Fibroblast of lung (primary cell): ENCODE data around the gene NHERF1. TPM values are rescaled to one million over a fixed set of nuclear protein-coding genes. Genes with fewer than 3 reads are reported as not detected.

Experiments
- DNase-seq, 2 donors: peaks; one replicate each; pipeline versions ENCODE4 v3.0.0 to v3.0.0-alpha.2; 2010; ENCODE audit warnings: low read depth in 2 of 2
- H2AFZ ChIP-seq: 2 replicates; pipeline ENCODE4 v1.5.1; 2012; ENCODE audit warnings: low read length, control low read depth, inconsistent platforms
- H3K27ac ChIP-seq: 2 replicates; pipeline ENCODE4 v1.5.1; 2011; ENCODE audit warnings: low read length, control low read depth; ENCODE audit not compliant: insufficient read depth
- H3K27me3 ChIP-seq: 2 replicates; pipeline ENCODE4 v1.5.1; 2011; ENCODE audit warnings: mild to moderate bottlenecking, low read length; ENCODE audit not compliant: control insufficient read depth, insufficient read depth
- H3K36me3 ChIP-seq: 2 replicates; pipeline ENCODE4 v1.5.1; 2011; ENCODE audit warnings: low read length; ENCODE audit not compliant: control insufficient read depth, insufficient read depth
- H3K4me1 ChIP-seq: 2 replicates; pipeline ENCODE4 v1.5.1; 2011; ENCODE audit warnings: low read length; ENCODE audit not compliant: control insufficient read depth, insufficient read depth; ENCODE audit errors: extremely low read depth
- H3K4me2 ChIP-seq: 2 replicates; pipeline ENCODE4 v1.5.1; 2011; ENCODE audit warnings: low read length, control low read depth; ENCODE audit not compliant: insufficient read depth; ENCODE audit errors: extremely low read depth
- H3K4me3 ChIP-seq, 4 experiments: fragments of 200-600 bp in 1 of 4; sonication (generic) in 1 of 4; replicated peaks in 1 of 4; 2 replicates each; pipeline ENCODE4 v1.5.1; 2011 to 2016; ENCODE audit warnings: low read length in 4 of 4, low read depth in 3 of 4, mild to moderate bottlenecking in 3 of 4, control low read depth in 2 of 4, inconsistent platforms in 1 of 4, mixed read lengths in 1 of 4; ENCODE audit not compliant: insufficient read depth in 1 of 4; ENCODE audit errors: control extremely low read depth in 1 of 4
- H3K79me2 ChIP-seq: 2 replicates; pipeline ENCODE4 v1.5.1; 2012; ENCODE audit warnings: mild to moderate bottlenecking, low read length, inconsistent platforms; ENCODE audit not compliant: control insufficient read depth, insufficient read depth
- H3K9ac ChIP-seq: 2 replicates; pipeline ENCODE4 v1.5.1; 2011; ENCODE audit warnings: mild to moderate bottlenecking, low read length, control low read depth; ENCODE audit not compliant: insufficient read depth
- H3K9me3 ChIP-seq: 2 replicates; pipeline ENCODE4 v1.5.1; 2012; ENCODE audit warnings: low read depth, low read length; ENCODE audit not compliant: control insufficient read depth, insufficient read depth
- H4K20me1 ChIP-seq: 2 replicates; pipeline ENCODE4 v1.5.1; 2011; ENCODE audit warnings: low read length; ENCODE audit not compliant: control insufficient read depth, insufficient read depth; ENCODE audit errors: extremely low read depth
- EZH2 ChIP-seq: IDR thresholded peaks from 2 replicates; pipeline ENCODE4 v1.5.1; 2012; ENCODE audit warnings: low read length, control low read depth, mild to moderate bottlenecking; ENCODE audit errors: missing control alignments
- polyA plus RNA-seq, 2 donors: library from polyadenylated mRNA; depleted of rRNA in 1 of 2; stranded (reverse) in 1 of 2; unstranded in 1 of 2; fragments of >200 nt; gene quantifications; 2 replicates each; pipeline ENCODE4 v1.2.1, GENCODE V29; 2011 to 2012; ENCODE audit warnings: missing spikeins in 1 of 2
- total RNA-seq: library from RNA; depleted of rRNA; stranded (reverse); fragments of >200 nt; gene quantifications from 2 replicates; pipeline ENCODE4 v1.2.1, GENCODE V29; 2014
- TF ChIP-seq, protein P1 (sequence below), 2 donors: IDR thresholded peaks in 1 of 2; conservative IDR thresholded peaks in 1 of 2; 1 replicate in 1 of 2; 2 replicates in 1 of 2; pipeline ENCODE4 v1.5.1; 2011 to 2012; ENCODE audit warnings: low read length in 2 of 2, control low read depth in 1 of 2, inconsistent platforms in 1 of 2, low read depth in 1 of 2, mild to moderate bottlenecking in 1 of 2

Gene NHERF1
- total and polyA plus RNA-seq, 2 donors (not counting 1 experiment from before 2014, with no cell fraction given): 10.2 to 13.9 TPM

DNA sequence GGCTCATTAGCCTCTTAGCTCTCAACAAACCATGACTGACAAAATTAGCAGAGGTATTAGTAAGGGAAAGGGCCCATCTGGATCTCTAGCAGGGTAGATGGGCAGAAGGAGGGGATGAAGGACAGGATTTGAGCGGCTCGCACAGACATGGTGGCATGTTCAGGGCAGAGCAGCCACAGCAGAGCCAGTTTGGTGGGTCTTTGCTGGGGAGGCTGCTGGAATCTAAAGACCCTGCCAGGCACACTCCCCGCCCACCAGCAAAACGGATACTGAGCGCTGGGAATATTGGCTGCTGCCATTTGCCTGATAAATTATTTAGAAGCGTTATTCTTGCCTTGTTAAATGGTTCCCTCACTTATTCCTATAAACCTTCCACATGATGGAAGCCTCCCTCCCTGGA lies 48.4 kb downstream of the NHERF1 start:
- no peaks in the 10 kb centered on the region for H4K20me1 ChIP-seq
- DNase-seq: no peak
- no peak for TF ChIP-seq EZH2
- TF ChIP-seq, protein P1, sequence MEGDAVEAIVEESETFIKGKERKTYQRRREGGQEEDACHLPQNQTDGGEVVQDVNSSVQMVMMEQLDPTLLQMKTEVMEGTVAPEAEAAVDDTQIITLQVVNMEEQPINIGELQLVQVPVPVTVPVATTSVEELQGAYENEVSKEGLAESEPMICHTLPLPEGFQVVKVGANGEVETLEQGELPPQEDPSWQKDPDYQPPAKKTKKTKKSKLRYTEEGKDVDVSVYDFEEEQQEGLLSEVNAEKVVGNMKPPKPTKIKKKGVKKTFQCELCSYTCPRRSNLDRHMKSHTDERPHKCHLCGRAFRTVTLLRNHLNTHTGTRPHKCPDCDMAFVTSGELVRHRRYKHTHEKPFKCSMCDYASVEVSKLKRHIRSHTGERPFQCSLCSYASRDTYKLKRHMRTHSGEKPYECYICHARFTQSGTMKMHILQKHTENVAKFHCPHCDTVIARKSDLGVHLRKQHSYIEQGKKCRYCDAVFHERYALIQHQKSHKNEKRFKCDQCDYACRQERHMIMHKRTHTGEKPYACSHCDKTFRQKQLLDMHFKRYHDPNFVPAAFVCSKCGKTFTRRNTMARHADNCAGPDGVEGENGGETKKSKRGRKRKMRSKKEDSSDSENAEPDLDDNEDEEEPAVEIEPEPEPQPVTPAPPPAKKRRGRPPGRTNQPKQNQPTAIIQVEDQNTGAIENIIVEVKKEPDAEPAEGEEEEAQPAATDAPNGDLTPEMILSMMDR (conservative IDR thresholded peaks at IDR 0.05 in 1 of 2, IDR thresholded peaks at IDR 0.05 in 1 of 2; ENCODE audit: low read depth in 1 of 2, low read length in 2 of 2): no peak
- H3K4me3 ChIP-seq: no peak overlapping the region
- peaks cover 2% of the 10 kb centered on the region for H3K4me1 ChIP-seq
- no peak overlapping the region for H2AFZ ChIP-seq
- no peaks in the 10 kb centered on the region for H3K9me3 ChIP-seq
- no peak overlapping the region for H3K4me2 ChIP-seq
- no peaks in the 10 kb centered on the region for H3K79me2 ChIP-seq
- peaks cover 12% of the 10 kb centered on the region for H3K36me3 ChIP-seq
- H3K9ac ChIP-seq: no peak overlapping the region
- H3K27ac ChIP-seq: no peak overlapping the region
- no peaks in the 10 kb centered on the region for H3K27me3 ChIP-seq

DNA sequence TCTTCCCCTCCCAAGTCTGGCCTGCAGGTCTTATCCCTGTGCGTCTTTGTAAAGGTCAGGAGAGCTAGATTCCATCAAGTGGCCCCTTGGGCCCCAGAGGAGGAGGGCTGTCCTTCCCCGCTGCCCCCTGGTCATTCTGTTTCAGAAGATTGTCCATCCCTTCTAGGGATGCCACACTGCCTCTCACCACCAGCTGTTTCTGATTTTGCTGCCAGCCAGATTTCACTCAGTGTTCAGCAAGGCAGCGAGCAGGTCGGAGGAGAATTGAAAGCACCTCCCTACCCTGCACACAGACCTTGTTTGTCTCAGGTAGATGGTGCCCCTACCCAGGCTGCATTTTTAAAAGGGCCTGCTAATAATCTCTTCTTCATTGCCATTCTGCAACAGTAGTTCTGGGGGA lies 49.4 kb downstream of the NHERF1 start:
- no peaks in the 10 kb centered on the region for H3K27me3 ChIP-seq
- H2AFZ ChIP-seq: no peak overlapping the region
- TF ChIP-seq, protein P1 (conservative IDR thresholded peaks at IDR 0.05 in 1 of 2, IDR thresholded peaks at IDR 0.05 in 1 of 2; ENCODE audit: low read depth in 1 of 2, low read length in 2 of 2): no peak
- no peak for TF ChIP-seq EZH2
- peaks cover 2% of the 10 kb centered on the region for H3K4me1 ChIP-seq
- peaks cover 13% of the 10 kb centered on the region for H3K36me3 ChIP-seq
- DNase-seq: no peak
- H3K4me2 ChIP-seq: no peak overlapping the region
- no peaks in the 10 kb centered on the region for H4K20me1 ChIP-seq
- no peak overlapping the region for H3K27ac ChIP-seq
- no peak overlapping the region for H3K4me3 ChIP-seq
- H3K9me3 ChIP-seq: no peaks in the 10 kb centered on the region
- H3K9ac ChIP-seq: no peak overlapping the region
- no peaks in the 10 kb centered on the region for H3K79me2 ChIP-seq

DNA sequence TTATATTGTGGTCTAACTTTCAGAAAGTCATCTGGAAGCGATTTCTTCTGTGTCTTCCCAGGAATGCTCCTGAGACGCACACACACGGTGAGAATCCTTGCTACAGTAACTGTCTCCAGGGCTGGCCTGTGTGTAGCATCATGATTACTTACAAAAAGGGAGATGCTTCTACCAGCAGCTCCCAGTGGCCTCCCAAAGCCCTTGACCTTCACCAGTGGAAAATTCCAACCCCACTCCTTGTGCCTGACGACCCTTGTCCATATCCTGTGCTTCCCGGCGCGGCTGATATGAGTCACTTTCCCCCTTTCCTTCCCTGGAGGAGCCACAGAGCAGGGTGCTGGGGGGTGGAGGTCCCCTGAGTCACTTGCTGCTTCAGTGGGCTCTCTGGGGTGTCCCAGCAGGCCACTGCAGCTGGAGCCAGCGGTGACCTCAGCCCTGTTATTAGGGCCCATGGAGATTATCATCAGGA lies 49.8 kb downstream of the NHERF1 start:
- peaks cover 2% of the 10 kb centered on the region for H3K4me1 ChIP-seq
- no peak overlapping the region for H3K4me3 ChIP-seq
- no peak overlapping the region for H3K27ac ChIP-seq
- H4K20me1 ChIP-seq: no peaks in the 10 kb centered on the region
- no peaks in the 10 kb centered on the region for H3K27me3 ChIP-seq
- H3K4me2 ChIP-seq: no peak overlapping the region
- H3K9ac ChIP-seq: no peak overlapping the region
- H2AFZ ChIP-seq: no peak overlapping the region
- DNase-seq: peak in 1 of 2 donors; percentile 21
- no peaks in the 10 kb centered on the region for H3K9me3 ChIP-seq
- H3K79me2 ChIP-seq: no peaks in the 10 kb centered on the region
- no peak for TF ChIP-seq EZH2
- TF ChIP-seq, protein P1 (conservative IDR thresholded peaks at IDR 0.05 in 1 of 2, IDR thresholded peaks at IDR 0.05 in 1 of 2; ENCODE audit: low read depth in 1 of 2, low read length in 2 of 2): no peak
- peaks cover 11% of the 10 kb centered on the region for H3K36me3 ChIP-seq
